Measurements from ENCODE around the gene ANGEL1.

The ANGEL1 gene

GRCh38 chr14:76820700-76821099, 8.0 kb upstream of the ANGEL1 start:
- DNase-seq (ENCODE audit: low read depth in 2 of 2) = no peak

GRCh38 chr14:76814726-76815645, 2.3 kb upstream of the ANGEL1 start:
- no peak for DNase-seq (ENCODE audit: low read depth in 2 of 2)

GRCh38 chr14:76812093-76812421, 625 bp downstream of the ANGEL1 start:
- DNase-seq (ENCODE audit: low read depth in 2 of 2) = no peak

- no peak for DNase-seq (ENCODE audit: low read depth in 2 of 2)
These were observed 1.1 kb downstream of the ANGEL1 start for GRCh38 chr14:76811561-76811960.

GRCh38 chr14:76810953-76811400, 1.7 kb downstream of the ANGEL1 start:
- DNase-seq (ENCODE audit: low read depth in 2 of 2) = no peak

GRCh38 chr14:76810525-76810924, 2.2 kb downstream of the ANGEL1 start:
- DNase-seq (ENCODE audit: low read depth in 2 of 2) = no peak

GRCh38 chr14:76808990-76809389, 3.7 kb downstream of the ANGEL1 start:
- DNase-seq (ENCODE audit: low read depth in 2 of 2) = no peak

- no peak for DNase-seq (ENCODE audit: low read depth in 2 of 2)
These were observed 4.7 kb downstream of the ANGEL1 start for GRCh38 chr14:76808011-76808410.

- no peak for DNase-seq (ENCODE audit: low read depth in 2 of 2)
These were observed 6.2 kb downstream of the ANGEL1 start for GRCh38 chr14:76806446-76806845.

GRCh38 chr14:76793956-76794355, 18.7 kb downstream of the ANGEL1 start:
- DNase-seq (ENCODE audit: low read depth in 2 of 2) = no peak

GRCh38 chr14:76793324-76793723, 19.4 kb downstream of the ANGEL1 start:
- DNase-seq (ENCODE audit: low read depth in 2 of 2) = no peak

GRCh38 chr14:76792422-76792821, 20.3 kb downstream of the ANGEL1 start:
- no peak for DNase-seq (ENCODE audit: low read depth in 2 of 2)

GRCh38 chr14:76786601-76787000, 26.1 kb downstream of the ANGEL1 start:
- no peak for DNase-seq (ENCODE audit: low read depth in 2 of 2)

- DNase-seq (ENCODE audit: low read depth in 2 of 2) = peak in 1 of 2 donors; percentile 27
These were observed 27.8 kb downstream of the ANGEL1 start for GRCh38 chr14:76784881-76785280.

GRCh38 chr14:76784266-76784874, 28.3 kb downstream of the ANGEL1 start:
- no peak for DNase-seq (ENCODE audit: low read depth in 2 of 2)

GRCh38 chr14:76782885-76783566, 29.7 kb downstream of the ANGEL1 start:
- DNase-seq (ENCODE audit: low read depth in 2 of 2) = no peak

GRCh38 chr14:76782115-76782884, 30.4 kb downstream of the ANGEL1 start:
- DNase-seq (ENCODE audit: low read depth in 2 of 2) = no peak

GRCh38 chr14:76781648-76782051, 31.0 kb downstream of the ANGEL1 start:
- no peak for DNase-seq (ENCODE audit: low read depth in 2 of 2)

GRCh38 chr14:76780875-76781647, 31.6 kb downstream of the ANGEL1 start:
- no peak for DNase-seq (ENCODE audit: low read depth in 2 of 2)

- no peak for DNase-seq (ENCODE audit: low read depth in 2 of 2)
These were observed 32.3 kb downstream of the ANGEL1 start for GRCh38 chr14:76780360-76780759.

- DNase-seq (ENCODE audit: low read depth in 2 of 2) = no peak
These were observed 32.7 kb downstream of the ANGEL1 start for GRCh38 chr14:76780058-76780345.

All from activated CD8-positive, alpha-beta memory T cell treated with anti-CD3 and anti-CD28 coated beads for 4 hours (primary cell).